Trophoblast cell (in vitro differentiated cells and primary cell): Measurements from ENCODE around the gene AAK1.

Experiments
- DNase-seq, 2 donors: peaks; one replicate each; pipeline ENCODE4 v3.0.0-alpha.2; 2016
- H2AFZ ChIP-seq: 2 replicates; pipeline ENCODE4 v1.6.1; 2013; ENCODE audit warnings: low read length, moderate library complexity, mild to moderate bottlenecking; ENCODE audit not compliant: insufficient read depth, poor library complexity
- H2AK5ac ChIP-seq: 2 replicates; pipeline ENCODE4 v1.6.1; 2013; ENCODE audit warnings: mild to moderate bottlenecking, low read length
- H2BK120ac ChIP-seq: 2 replicates; pipeline ENCODE4 v1.6.1; 2013; ENCODE audit warnings: low read length, mild to moderate bottlenecking, moderate library complexity; ENCODE audit not compliant: insufficient read depth, poor library complexity
- H2BK12ac ChIP-seq: 2 replicates; pipeline ENCODE4 v1.6.1; 2013; ENCODE audit warnings: mild to moderate bottlenecking, low read length, moderate library complexity
- H2BK5ac ChIP-seq: 2 replicates; pipeline ENCODE4 v1.6.1; 2013; ENCODE audit warnings: low read length, low read depth, moderate library complexity, mild to moderate bottlenecking; ENCODE audit not compliant: poor library complexity
- H3K14ac ChIP-seq: 2 replicates; pipeline ENCODE4 v1.6.1; 2013; ENCODE audit warnings: mild to moderate bottlenecking, low read length
- H3K18ac ChIP-seq: 2 replicates; pipeline ENCODE4 v1.6.1; 2013; ENCODE audit warnings: mild to moderate bottlenecking, low read length
- H3K23ac ChIP-seq: 2 replicates; pipeline ENCODE4 v1.6.1; 2013; ENCODE audit warnings: low read length
- H3K27ac ChIP-seq: 2 replicates; pipeline ENCODE4 v1.5.1; 2013; ENCODE audit warnings: low read depth, mild to moderate bottlenecking, inconsistent platforms, low read length, moderate library complexity
- H3K27me3 ChIP-seq: 2 replicates; pipeline ENCODE4 v1.6.1; 2013; ENCODE audit warnings: inconsistent platforms, mild to moderate bottlenecking, low read length, moderate library complexity; ENCODE audit not compliant: insufficient read depth
- H3K36me3 ChIP-seq, 2 experiments: 1 replicate in 1 of 2; 2 replicates in 1 of 2; pipeline ENCODE4 v1.6.1; 2013; ENCODE audit warnings: low read length in 2 of 2, mild to moderate bottlenecking in 2 of 2, moderate library complexity in 1 of 2; ENCODE audit not compliant: insufficient read depth in 2 of 2, control insufficient read depth in 1 of 2
- H3K4ac ChIP-seq: 2 replicates; pipeline ENCODE4 v1.6.1; 2013; ENCODE audit warnings: low read depth, mild to moderate bottlenecking, low read length, moderate library complexity
- H3K4me1 ChIP-seq, 2 experiments: 1 replicate in 1 of 2; 2 replicates in 1 of 2; pipeline ENCODE4 v1.6.1; 2013; ENCODE audit warnings: low read length in 2 of 2, mild to moderate bottlenecking in 2 of 2, moderate library complexity in 1 of 2; ENCODE audit not compliant: insufficient read depth in 2 of 2, control insufficient read depth in 1 of 2
- H3K4me2 ChIP-seq: 2 replicates; pipeline ENCODE4 v1.6.1; 2013; ENCODE audit warnings: inconsistent platforms, mild to moderate bottlenecking, low read length, moderate library complexity
- H3K4me3 ChIP-seq: 2 replicates; pipeline ENCODE4 v1.5.1; 2013; ENCODE audit warnings: mild to moderate bottlenecking, low read depth, low read length, inconsistent platforms
- H3K79me1 ChIP-seq: one replicate; pipeline ENCODE4 v1.6.1; 2013; ENCODE audit warnings: low read length
- H3K79me2 ChIP-seq: 2 replicates; pipeline ENCODE4 v1.6.1; 2013; ENCODE audit warnings: low read length, mild to moderate bottlenecking; ENCODE audit not compliant: control insufficient read depth, insufficient read depth, poor library complexity
- H3K9ac ChIP-seq: 2 replicates; pipeline ENCODE4 v1.6.1; 2013; ENCODE audit warnings: mild to moderate bottlenecking, low read length
- H3K9me3 ChIP-seq: 2 replicates; pipeline ENCODE4 v1.6.1; 2013; ENCODE audit warnings: low read depth, mild to moderate bottlenecking, control low read depth, inconsistent platforms, low read length; ENCODE audit not compliant: insufficient read depth
- H4K12ac ChIP-seq: 2 replicates; pipeline ENCODE4 v1.6.1; 2013; ENCODE audit warnings: low read depth, mild to moderate bottlenecking, low read length, moderate library complexity
- H4K8ac ChIP-seq: 2 replicates; pipeline ENCODE4 v1.6.1; 2013; ENCODE audit warnings: low read depth, mild to moderate bottlenecking, low read length, moderate library complexity
- H4K91ac ChIP-seq: one replicate; pipeline ENCODE4 v1.6.1; 2013; ENCODE audit warnings: low read depth, mild to moderate bottlenecking, low read length, moderate library complexity
- WGBS: extraction: QIAGEN DNeasy Blood & Tissue Kit; methylation state at CpG from one replicate; pipeline ENCODE4 v1.1.7; 2013; ENCODE audit warnings: missing lambda C conversion rate; ENCODE audit not compliant: insufficient read length, insufficient coverage; ENCODE audit errors: extremely low coverage; 5-methylcytosine and 5-hydroxymethylcytosine counted together

AAK1 gene

GRCh38 chr2:69567157-69567908 is 76.2 kb downstream of the AAK1 start:
- H2BK120ac ChIP-seq, result no peak overlapping the region
- no CpG with 5 or more reads among the region's 3 CpGs for WGBS
- no peak overlapping the region for H2AK5ac ChIP-seq
- H3K9ac ChIP-seq, result no peak overlapping the region
- peaks cover 3% of the 10 kb centered on the region for H3K79me1 ChIP-seq
- no peak overlapping the region for H2BK5ac ChIP-seq
- no peak overlapping the region for H3K4me2 ChIP-seq
- H4K91ac ChIP-seq, result no peak overlapping the region
- no peak overlapping the region for H4K8ac ChIP-seq
- H4K12ac ChIP-seq, result no peak overlapping the region
- peaks cover 2% of the 10 kb centered on the region for H3K79me2 ChIP-seq
- no peak overlapping the region for H3K4ac ChIP-seq
- DNase-seq, result peak; percentile 92 to 97
- peaks cover 2 to 5% of the 10 kb centered on the region in 2 experiments for H3K36me3 ChIP-seq
- no peaks in the 10 kb centered on the region for H3K27me3 ChIP-seq
- no peak overlapping the region for H2BK12ac ChIP-seq
- H3K23ac ChIP-seq, result no peak overlapping the region
- peaks cover 4 to 22% of the 10 kb centered on the region in 2 experiments for H3K4me1 ChIP-seq
- H3K18ac ChIP-seq, result no peak overlapping the region
- no peaks in the 10 kb centered on the region for H3K9me3 ChIP-seq
- no peak overlapping the region for H3K4me3 ChIP-seq
- no peak overlapping the region for H2AFZ ChIP-seq
- peak overlapping the region; percentile 38 for H3K27ac ChIP-seq
- no peak overlapping the region for H3K14ac ChIP-seq

- WGBS, result no CpG with 5 or more reads among the region's 4 CpGs
Observed at GRCh38 chr2:69566669-69567068, 76.9 kb downstream of the AAK1 start.

GRCh38 chr2:69565431-69565839 is 78.1 kb downstream of the AAK1 start:
- H2BK12ac ChIP-seq, result no peak overlapping the region
- DNase-seq, result peak; percentile 62 to 83
- no peak overlapping the region for H3K23ac ChIP-seq

More at GRCh38 chr2:69566669-69567068, 76.9 kb downstream of the AAK1 start:
- H3K79me1 ChIP-seq, result peaks cover 3% of the 10 kb centered on the region
- H3K23ac ChIP-seq, result no peak overlapping the region
- no peak overlapping the region for H2BK12ac ChIP-seq
- no peak overlapping the region for H4K12ac ChIP-seq
- H4K91ac ChIP-seq, result peak overlapping the region; percentile 15
- H3K9ac ChIP-seq, result no peak overlapping the region
- H2BK120ac ChIP-seq, result peak overlapping the region; percentile 59
- H2AK5ac ChIP-seq, result no peak overlapping the region
- H3K9me3 ChIP-seq, result no peaks in the 10 kb centered on the region
- peaks cover 2 to 20% of the 10 kb centered on the region in 2 experiments for H3K4me1 ChIP-seq
- DNase-seq, result no peak
- no peak overlapping the region for H3K4me2 ChIP-seq
- H3K18ac ChIP-seq, result no peak overlapping the region
- H4K8ac ChIP-seq, result no peak overlapping the region
- H3K4ac ChIP-seq, result no peak overlapping the region
- H3K14ac ChIP-seq, result no peak overlapping the region
- no peaks in the 10 kb centered on the region for H3K79me2 ChIP-seq
- H3K27ac ChIP-seq, result peak overlapping the region; percentile 38
- peaks cover 2 to 5% of the 10 kb centered on the region in 2 experiments for H3K36me3 ChIP-seq
- no peak overlapping the region for H2AFZ ChIP-seq
- H2BK5ac ChIP-seq, result no peak overlapping the region
- H3K4me3 ChIP-seq, result no peak overlapping the region
- no peaks in the 10 kb centered on the region for H3K27me3 ChIP-seq

GRCh38 chr2:69564604-69565003 is 78.9 kb downstream of the AAK1 start:
- no peak overlapping the region for H3K14ac ChIP-seq
- H3K4me3 ChIP-seq, result no peak overlapping the region
- H2BK5ac ChIP-seq, result no peak overlapping the region
- peak overlapping the region; percentile 66 for H3K23ac ChIP-seq
- H3K4ac ChIP-seq, result no peak overlapping the region
- peaks cover 2 to 5% of the 10 kb centered on the region in 2 experiments for H3K36me3 ChIP-seq
- no peak overlapping the region for H3K18ac ChIP-seq
- no peak overlapping the region for H2BK12ac ChIP-seq
- H2AK5ac ChIP-seq, result no peak overlapping the region
- H4K91ac ChIP-seq, result no peak overlapping the region
- no peaks in the 10 kb centered on the region for H3K27me3 ChIP-seq
- H4K8ac ChIP-seq, result no peak overlapping the region
- H3K4me2 ChIP-seq, result no peak overlapping the region
- no peak overlapping the region for H2BK120ac ChIP-seq
- no peaks in the 10 kb centered on the region for H3K79me2 ChIP-seq
- no peaks in the 10 kb centered on the region for H3K9me3 ChIP-seq
- peaks cover 2 to 20% of the 10 kb centered on the region in 2 experiments for H3K4me1 ChIP-seq
- H2AFZ ChIP-seq, result no peak overlapping the region
- no peak overlapping the region for H4K12ac ChIP-seq
- DNase-seq, result no peak
- peaks cover 3% of the 10 kb centered on the region for H3K79me1 ChIP-seq
- no peak overlapping the region for H3K9ac ChIP-seq
- H3K27ac ChIP-seq, result no peak overlapping the region
- no CpG with 5 or more reads among the region's 3 CpGs for WGBS

More at GRCh38 chr2:69565431-69565839, 78.1 kb downstream of the AAK1 start:
- Histone ChIP-seq H3K27ac (no peak overlapping the region), H3K27me3 (no peaks in the 10 kb centered on the region), H3K18ac (no peak overlapping the region), H3K79me1 (peaks cover 3% of the 10 kb centered on the region), H3K9ac (no peak overlapping the region), H3K36me3 (peaks cover 2 to 5% of the 10 kb centered on the region in 2 experiments), H3K4me3 (no peak overlapping the region), H3K9me3 (no peaks in the 10 kb centered on the region), H3K4me2 (no peak overlapping the region), H3K4me1 (peaks cover 2 to 20% of the 10 kb centered on the region in 2 experiments), H2AFZ (no peak overlapping the region), H2BK5ac (no peak overlapping the region), H4K12ac (no peak overlapping the region), H4K91ac (no peak overlapping the region), H2BK120ac (no peak overlapping the region), H3K14ac (no peak overlapping the region), H4K8ac (no peak overlapping the region), H3K79me2 (no peaks in the 10 kb centered on the region), H2AK5ac (no peak overlapping the region), H3K4ac (no peak overlapping the region)
- no CpG with 5 or more reads among the region's 3 CpGs for WGBS
